HG03558 (cell line): ENCODE results near the gene RELT.

ENCODE experiments used
- ATAC-seq: cut with Tn5 transposase; IDR thresholded peaks from one replicate; pipeline ENCODE4 v1.9.1; 2021; ENCODE audit warnings: moderate number of reproducible peaks; ENCODE audit not compliant: unreplicated experiment; ENCODE audit errors: extremely low read depth

The RELT gene

GRCh38 chr11:73372375-73372993 is 3.7 kb upstream of the RELT start:
- ATAC-seq: no peak

- no peak for ATAC-seq
Observed at GRCh38 chr11:73374151-73374550, 2.0 kb upstream of the RELT start.

DNA sequence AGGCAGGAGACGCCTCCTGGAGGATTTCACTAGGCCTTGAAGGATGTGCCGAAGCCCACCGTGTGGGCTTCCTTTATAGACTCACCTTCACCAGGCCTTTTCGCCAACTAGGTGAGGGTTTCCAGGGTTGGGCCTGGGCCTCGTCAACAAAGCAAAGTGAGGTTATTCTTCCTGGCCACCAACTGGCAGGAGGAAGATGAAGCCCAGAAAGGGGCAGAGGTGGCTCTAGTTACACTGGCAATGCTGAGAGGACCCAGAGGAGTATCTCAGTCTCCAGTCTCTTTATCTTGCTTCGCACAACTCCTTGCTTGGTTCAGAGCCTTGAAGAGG is 404 bp upstream of the RELT start:
- ATAC-seq: no peak

- no peak for ATAC-seq
Observed at GRCh38 chr11:73376803-73377629, 817 bp downstream of the RELT start.

DNA sequence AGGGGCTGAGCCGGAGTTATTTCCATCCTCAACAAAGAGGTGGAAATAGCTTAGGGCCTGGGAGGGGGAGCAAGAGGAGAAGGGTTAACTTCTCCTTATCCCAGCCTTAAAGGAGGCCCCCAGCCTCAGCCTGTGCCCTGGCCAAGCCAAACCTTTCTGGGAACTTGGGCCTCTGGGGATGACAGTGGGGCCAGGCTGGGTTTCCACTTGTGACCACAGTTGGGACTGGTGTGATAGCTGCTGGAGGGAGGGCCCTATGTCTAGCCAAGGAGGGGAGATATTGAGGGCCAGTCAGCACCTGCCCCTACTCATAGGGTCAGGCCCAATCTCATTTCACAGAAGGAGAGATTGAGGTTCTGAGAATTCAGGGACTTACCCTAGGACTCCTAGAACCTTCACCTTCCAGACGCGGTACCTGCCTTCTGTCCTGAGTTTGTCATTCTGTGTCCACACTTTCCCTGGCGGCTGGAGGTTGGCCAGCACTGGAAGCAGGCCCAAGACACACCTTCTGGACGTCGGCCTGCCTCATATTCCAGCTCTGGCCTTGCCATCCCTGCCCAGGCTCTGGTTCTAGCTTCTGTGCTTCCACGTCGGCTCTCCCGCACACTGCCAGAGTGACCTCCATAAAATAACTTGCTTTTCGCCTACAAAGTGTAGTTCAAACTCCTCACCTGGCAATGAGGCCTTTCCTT is 3.1 kb downstream of the RELT start:
- ATAC-seq: no peak

DNA sequence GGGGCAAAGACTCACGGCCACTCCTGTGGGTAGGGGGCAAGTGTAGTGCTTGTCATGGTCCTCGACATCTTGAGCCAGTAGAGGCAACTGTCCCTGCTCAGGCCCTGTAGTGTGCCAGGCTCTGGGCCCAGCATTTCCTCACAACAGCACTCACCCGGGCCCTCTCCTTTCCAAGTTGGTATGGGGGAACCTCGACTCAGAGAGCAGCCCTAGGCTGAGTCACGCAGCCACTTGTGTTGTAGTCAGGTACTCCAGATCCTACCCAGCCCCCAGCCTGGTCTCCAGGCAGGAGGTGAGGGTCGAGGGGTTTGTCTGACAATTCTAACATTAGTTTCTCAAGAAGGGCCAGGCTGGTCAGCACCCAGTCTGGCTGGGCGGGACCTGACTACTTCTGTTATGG is 4.1 kb downstream of the RELT start:
- no peak for ATAC-seq

GRCh38 chr11:73380897-73381410 is 4.8 kb downstream of the RELT start:
- no peak for ATAC-seq

DNA sequence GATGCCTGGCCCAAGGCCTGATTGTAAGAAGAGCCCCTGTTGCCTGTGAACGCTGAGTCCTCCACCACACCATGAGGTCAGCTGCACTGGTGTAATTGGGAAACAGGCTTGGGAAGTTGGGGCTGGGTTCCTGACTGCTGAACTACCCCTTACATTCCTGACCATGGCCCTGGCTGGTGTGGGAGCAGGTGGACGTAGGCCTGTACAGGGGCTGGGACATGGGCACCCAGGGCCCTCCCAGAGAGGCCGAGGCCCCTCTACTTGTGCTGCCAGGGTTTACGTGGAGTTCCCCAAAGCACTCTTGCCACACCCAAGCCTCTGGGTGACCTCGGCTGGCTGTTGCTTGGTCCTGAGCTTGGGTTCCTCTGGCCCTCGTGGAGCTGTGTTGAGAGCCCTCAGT is 5.4 kb downstream of the RELT start:
- ATAC-seq: no peak

DNA sequence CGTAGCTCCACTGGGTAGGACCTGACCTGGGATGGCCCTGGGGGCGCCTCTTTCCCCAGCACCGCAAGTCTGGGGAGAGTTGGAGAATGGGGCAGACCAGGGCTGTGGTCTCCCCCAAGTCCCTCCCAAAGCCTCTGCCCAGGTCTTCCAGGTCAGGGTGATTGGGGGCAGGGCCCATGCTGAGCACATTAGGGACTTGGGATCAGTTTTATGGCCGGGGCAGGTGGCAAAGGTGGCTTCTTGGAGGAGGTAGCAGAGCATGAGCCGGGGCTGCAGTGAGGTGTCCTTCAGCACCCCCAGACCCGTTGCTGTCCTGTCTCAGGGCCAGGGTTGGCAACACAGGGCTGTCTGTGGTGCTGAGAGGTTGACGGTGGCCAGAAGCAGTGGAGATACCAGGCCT is 6.0 kb downstream of the RELT start:
- no peak for ATAC-seq

GRCh38 chr11:73382747-73383146 is 6.5 kb downstream of the RELT start:
- ATAC-seq: no peak

DNA sequence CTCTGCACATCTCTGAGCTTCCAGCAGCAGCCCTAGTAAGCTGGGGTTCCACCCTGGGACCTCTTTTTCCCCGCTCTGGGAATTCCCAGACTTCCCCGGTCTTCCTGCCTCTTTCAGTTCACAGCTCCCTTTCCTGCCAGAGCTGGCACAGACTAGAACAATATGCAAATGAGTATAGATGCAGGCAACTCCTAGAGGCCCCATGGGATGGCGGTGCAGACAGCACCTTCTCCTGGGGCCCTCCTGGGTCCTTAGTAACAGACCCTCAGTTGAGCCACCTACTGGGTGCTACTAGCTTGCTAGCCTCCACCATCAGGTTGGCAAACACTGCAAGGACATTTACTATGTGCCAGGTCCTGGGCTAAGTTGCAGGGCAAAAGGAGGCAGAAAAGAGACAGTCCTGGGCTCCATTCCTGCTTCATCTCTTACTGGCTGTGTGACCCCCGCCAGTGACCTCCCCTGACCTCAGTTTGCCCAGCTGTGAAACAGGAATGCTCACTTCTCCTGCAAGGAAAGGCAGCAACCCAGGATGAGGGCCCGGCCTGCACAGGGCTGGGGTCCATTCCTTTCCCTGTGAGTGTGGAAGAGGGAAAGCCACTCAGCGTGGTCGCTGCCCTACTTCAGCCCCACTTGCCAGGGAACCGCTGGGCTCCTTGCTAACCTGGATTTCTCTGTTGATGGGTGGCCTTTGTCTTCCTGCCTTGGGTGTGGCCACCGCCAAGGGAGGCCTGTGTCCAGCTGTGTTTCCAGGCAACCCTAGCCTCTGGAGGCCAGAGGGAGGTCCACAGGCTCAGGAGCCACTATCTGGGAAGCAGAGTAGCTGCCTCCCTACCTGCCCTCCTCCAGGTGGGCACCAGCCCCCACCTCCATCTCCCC is 7.3 kb downstream of the RELT start:
- no peak for ATAC-seq

GRCh38 chr11:73384125-73384441 is 7.9 kb downstream of the RELT start:
- ATAC-seq: no peak

- no peak for ATAC-seq
Observed at GRCh38 chr11:73384531-73384871, 8.3 kb downstream of the RELT start.

- ATAC-seq: peak; percentile 48
Observed at GRCh38 chr11:73384872-73385689, 8.9 kb downstream of the RELT start.

DNA sequence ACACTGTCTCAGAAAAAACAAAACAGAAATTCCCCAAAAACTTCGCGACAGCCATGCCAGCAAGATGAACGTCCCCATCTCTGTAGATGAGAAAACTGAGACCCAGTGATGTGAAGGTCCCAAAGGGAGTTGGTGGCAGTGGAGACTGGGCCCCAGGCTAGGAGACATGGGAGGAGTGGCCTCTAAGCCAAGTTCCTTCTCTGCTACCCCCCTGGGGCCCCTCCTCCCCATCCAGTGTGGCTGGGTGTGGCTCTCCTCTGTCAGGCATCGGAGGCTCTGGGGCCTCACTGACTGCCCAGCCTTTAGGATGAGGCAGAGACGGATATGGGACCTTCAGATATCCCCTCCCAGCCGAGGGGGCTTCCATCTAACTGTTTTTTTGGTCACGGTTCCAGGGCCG is 9.8 kb downstream of the RELT start:
- ATAC-seq: no peak

DNA sequence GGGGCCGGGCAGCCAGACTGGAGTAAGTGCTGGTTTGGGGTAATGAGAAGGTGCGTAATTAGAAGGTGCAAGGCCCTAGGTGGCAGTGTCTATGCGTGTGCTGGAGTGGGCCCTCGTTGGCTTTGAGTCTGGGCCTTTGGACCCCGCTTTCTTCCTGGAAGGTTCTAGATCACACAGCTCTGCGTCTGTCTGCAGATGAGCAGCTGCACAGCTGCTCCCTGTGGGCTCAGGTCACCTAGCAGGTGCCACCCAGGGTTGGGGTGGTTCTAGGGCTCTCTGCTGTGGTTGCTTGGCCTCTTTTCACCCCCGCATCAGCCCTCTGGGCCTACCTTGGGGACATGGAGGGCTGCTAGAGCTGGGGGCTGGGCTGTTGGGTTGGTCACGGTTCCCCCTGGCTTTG is 10.3 kb downstream of the RELT start:
- no peak for ATAC-seq

GRCh38 chr11:73387594-73388264 is 11.5 kb downstream of the RELT start:
- no peak for ATAC-seq

DNA sequence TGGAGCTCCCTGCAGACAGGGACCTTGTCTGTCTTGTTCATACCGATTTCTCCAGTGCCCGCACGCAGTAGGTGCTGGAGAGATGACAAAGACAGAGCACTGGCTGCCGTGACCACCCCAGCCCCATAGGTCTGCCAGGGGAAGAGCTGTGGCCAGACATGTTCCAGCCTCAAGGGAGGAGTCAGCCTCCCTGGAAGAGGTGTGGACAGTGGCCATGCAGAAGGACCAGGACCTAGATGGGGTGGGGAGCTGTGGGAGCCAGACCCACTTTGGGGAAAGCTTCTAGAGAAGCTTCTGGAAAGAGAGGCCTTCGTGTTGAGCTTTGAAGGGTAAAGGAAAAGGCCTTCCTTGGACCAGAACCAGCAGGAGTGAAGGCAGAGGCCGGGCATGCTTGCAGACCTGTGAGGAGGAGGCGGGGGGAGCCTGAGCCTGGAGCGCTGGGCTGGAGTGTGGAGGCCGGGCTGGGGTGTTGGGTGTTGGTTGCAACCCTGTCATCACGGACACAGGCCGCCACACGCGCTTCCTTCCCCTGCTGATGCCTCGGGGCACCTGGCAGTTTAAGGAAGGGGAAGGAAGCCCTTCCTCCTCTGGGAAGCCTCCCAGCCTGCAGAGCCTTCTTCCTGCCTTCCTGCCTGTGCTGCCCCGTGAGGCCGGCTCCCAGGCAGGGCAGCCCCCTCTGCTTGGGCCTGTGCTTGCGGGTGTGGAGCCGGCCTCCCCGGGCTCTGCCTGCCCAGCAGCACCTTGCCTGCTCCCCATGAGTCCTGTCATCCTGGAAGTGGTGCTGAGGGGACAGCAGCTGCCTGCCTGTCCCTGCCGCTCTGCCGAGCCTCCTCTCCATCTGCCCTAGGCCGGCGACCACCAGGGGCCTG is 12.3 kb downstream of the RELT start:
- no peak for ATAC-seq
